Cardiac fibroblast (primary cell): ENCODE results near the gene ARPIN.
A peak's percentile ranks its signal among the peaks of the same experiment; 100 is the strongest.
"Not testable (repeated sequence)": the region's sequence is repeated elsewhere in the genome, so short reads cannot be mapped to it uniquely, and the experiment has no call there.

Source experiments
- DNase-seq, 2 donors: peaks; one replicate each; pipeline versions ENCODE4 v3.0.0 to v3.0.0-alpha.2; 2010; ENCODE audit warnings: low read depth in 2 of 2
- H3K4me3 ChIP-seq, 2 donors: replicated peaks in 1 of 2; 1 replicate in 1 of 2; 2 replicates in 1 of 2; pipeline ENCODE4 v1.5.1; 2011; ENCODE audit warnings: low read depth in 2 of 2, low read length in 2 of 2, mild to moderate bottlenecking in 2 of 2, moderate library complexity in 1 of 2
- CTCF ChIP-seq: IDR thresholded peaks from one replicate; pipeline ENCODE4 v1.5.1; 2011; ENCODE audit warnings: low read depth, mild to moderate bottlenecking, low read length, inconsistent platforms

ARPIN gene

GRCh38 chr15:89912674-89913396 is at the start of gene ARPIN:
Gene ARPIN (minus strand): TSS chr15:89912952. CDS start chr15:89912835, 117 bp downstream.
- peak within 1 kb of the TSS; percentile 64 to 72 for H3K4me3 ChIP-seq
- DNase-seq, result peak; percentile 43 to 61
- TF ChIP-seq CTCF, result no peak

- no peak for TF ChIP-seq CTCF
- DNase-seq, result no peak
- H3K4me3 ChIP-seq, result no peak overlapping the region
Measured at GRCh38 chr15:89958107-89958805, 45.5 kb upstream of the ARPIN start.

- H3K4me3 ChIP-seq, DNase-seq: not testable (repeated sequence)
Measured at GRCh38 chr15:89955449-89955998, 42.8 kb upstream of the ARPIN start.

- DNase-seq, result no peak
- H3K4me3 ChIP-seq, result no peak overlapping the region
- no peak for TF ChIP-seq CTCF
Measured at GRCh38 chr15:89954541-89954940, 41.8 kb upstream of the ARPIN start.

GRCh38 chr15:89948796-89949195 is 36.0 kb upstream of the ARPIN start:
- no peak for DNase-seq
- TF ChIP-seq CTCF, result no peak
- H3K4me3 ChIP-seq, result no peak overlapping the region

DNA sequence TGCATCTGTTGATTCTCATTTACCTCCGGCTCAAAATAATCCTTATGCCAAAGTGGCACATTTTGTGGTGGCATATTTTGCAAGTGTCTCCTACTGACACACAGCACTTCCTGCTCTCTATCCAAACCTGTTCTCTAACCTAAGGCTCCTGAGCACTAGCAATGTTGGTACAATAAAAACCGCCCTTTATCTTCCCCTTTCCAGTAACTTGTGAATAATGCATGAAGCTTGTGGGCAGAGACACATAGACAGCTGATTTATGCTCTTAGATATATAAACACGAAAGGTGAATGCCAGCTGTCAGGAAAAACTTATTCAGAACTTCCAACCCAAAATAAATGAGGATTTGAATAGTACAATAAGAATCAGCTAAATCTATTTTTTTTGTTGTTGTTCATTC is 34.6 kb upstream of the ARPIN start:
- no peak overlapping the region for H3K4me3 ChIP-seq
- no peak for TF ChIP-seq CTCF
- no peak for DNase-seq

GRCh38 chr15:89946681-89947299 is 34.0 kb upstream of the ARPIN start:
- no peak for DNase-seq
- no peak overlapping the region for H3K4me3 ChIP-seq
- TF ChIP-seq CTCF, result no peak

- DNase-seq, result not testable (repeated sequence)
Measured at GRCh38 chr15:89943721-89944120, 31.0 kb upstream of the ARPIN start.

More at GRCh38 chr15:89943721-89944120, 31.0 kb upstream of the ARPIN start:
- H3K4me3 ChIP-seq, result not testable (repeated sequence)
